Activated CD4-positive, alpha-beta T cell treated with anti-CD3 and anti-CD28 coated beads, Interleukin-2, amount 10 ng/mL, durations not matched to agents 24 days and 14 days (primary cell): Measurements from ENCODE around the gene MIPEP. TPM values are rescaled to one million over a fixed set of nuclear protein-coding genes. Genes with fewer than 3 reads are reported as not detected.

ENCODE experiments used
- DNase-seq: peaks from one replicate; pipeline ENCODE4 v3.0.0; 2022
- H3K27ac Mint-ChIP-seq: one replicate; pipeline ENCODE4 v1.8.0; 2022; ENCODE audit warnings: mild to moderate bottlenecking, mixed read lengths
- H3K27me3 Mint-ChIP-seq: one replicate; pipeline ENCODE4 v1.8.0; 2022; ENCODE audit warnings: mixed read lengths
- H3K36me3 Mint-ChIP-seq: one replicate; pipeline ENCODE4 v1.8.0; 2022; ENCODE audit warnings: low read depth, mild to moderate bottlenecking, mixed read lengths
- H3K4me1 Mint-ChIP-seq: one replicate; pipeline ENCODE4 v1.8.0; 2021; ENCODE audit warnings: mixed read lengths
- H3K4me3 Mint-ChIP-seq: one replicate; pipeline ENCODE4 v1.8.0; 2022; ENCODE audit warnings: mild to moderate bottlenecking, moderate library complexity, mixed read lengths
- H3K9me3 Mint-ChIP-seq: one replicate; pipeline ENCODE4 v1.8.0; 2021; ENCODE audit warnings: mixed read lengths
- intact Hi-C: fragments of 100-400 bp; cut with micrococcal nuclease; formaldehyde crosslinking; loops from one replicate; pipeline ENCODE4 v1.15.1; 2023
- total RNA-seq: library from RNA; stranded (reverse); gene quantifications from 2 replicates; pipeline ENCODE4 v1.2.3, GENCODE V29; 2022

MIPEP gene
- total RNA-seq, 1 donor from 2014 or later = 10.9 TPM

- H3K36me3 Mint-ChIP-seq = peaks cover 9% of the 10 kb centered on the region
These were observed 64.0 kb downstream of the MIPEP start for GRCh38 chr13:23825179-23825578.

GRCh38 chr13:23824371-23824770 is 64.8 kb downstream of the MIPEP start:
- Mint-ChIP-seq H3K36me3 (peaks cover 9% of the 10 kb centered on the region), H3K9me3 (peaks cover 3% of the 10 kb centered on the region), H3K27me3 (no peaks in the 10 kb centered on the region), H3K4me3 (no peak overlapping the region), H3K4me1 (no peaks in the 10 kb centered on the region), H3K27ac (no peak overlapping the region)
- DNase-seq = no peak
- intact Hi-C loops = no loop called here

More at GRCh38 chr13:23825179-23825578, 64.0 kb downstream of the MIPEP start:
- Mint-ChIP-seq H3K4me3 (no peak overlapping the region), H3K27ac (no peak overlapping the region), H3K9me3 (peaks cover 3% of the 10 kb centered on the region), H3K27me3 (no peaks in the 10 kb centered on the region), H3K4me1 (no peaks in the 10 kb centered on the region)
- intact Hi-C loops = no loop called here
- DNase-seq = no peak

DNA sequence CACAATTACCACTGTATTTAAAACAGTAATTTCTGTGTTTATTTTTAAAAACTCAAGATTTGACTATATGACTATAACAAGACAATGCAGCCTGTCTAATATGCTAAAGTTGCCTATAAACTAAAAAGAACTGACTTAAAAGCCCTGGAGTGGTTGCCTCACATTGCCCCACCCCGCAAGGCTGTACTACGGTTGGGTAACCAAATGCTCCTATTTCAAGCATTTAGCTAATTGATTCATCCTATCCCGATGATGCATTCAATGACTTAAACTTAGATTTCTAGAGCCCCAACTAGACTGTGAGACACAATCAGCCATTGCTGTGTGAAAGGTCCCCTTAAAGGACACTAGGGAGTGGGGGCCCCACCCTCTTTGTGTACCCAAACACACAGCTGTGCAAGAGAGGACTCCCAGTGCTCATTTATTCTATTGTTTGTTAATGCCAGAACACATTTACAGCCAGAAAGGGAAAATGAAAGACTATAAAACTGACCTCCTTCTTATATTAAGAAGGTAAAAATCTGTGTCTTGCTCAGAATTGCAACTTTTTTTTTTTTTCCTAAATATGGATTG is 66.9 kb downstream of the MIPEP start:
- no peak overlapping the region for H3K27ac Mint-ChIP-seq
- peaks cover 9% of the 10 kb centered on the region for H3K36me3 Mint-ChIP-seq
- intact Hi-C loops = no loop called here
- peaks cover 3% of the 10 kb centered on the region for H3K9me3 Mint-ChIP-seq
- DNase-seq = no peak
- H3K27me3 Mint-ChIP-seq = no peaks in the 10 kb centered on the region
- no peak overlapping the region for H3K4me3 Mint-ChIP-seq
- no peaks in the 10 kb centered on the region for H3K4me1 Mint-ChIP-seq

- intact Hi-C loops = no loop called here
- Mint-ChIP-seq H3K27ac (no peak overlapping the region), H3K9me3 (peaks cover 1% of the 10 kb centered on the region), H3K36me3 (peaks cover 7% of the 10 kb centered on the region), H3K27me3 (no peaks in the 10 kb centered on the region), H3K4me3 (no peak overlapping the region), H3K4me1 (no peaks in the 10 kb centered on the region)
- no peak for DNase-seq
These were observed 68.7 kb downstream of the MIPEP start for GRCh38 chr13:23820530-23820929.

GRCh38 chr13:23817830-23818229 is 71.4 kb downstream of the MIPEP start:
- Mint-ChIP-seq H3K4me3 (no peak overlapping the region), H3K4me1 (no peaks in the 10 kb centered on the region)
- intact Hi-C loops = no loop called here

DNA sequence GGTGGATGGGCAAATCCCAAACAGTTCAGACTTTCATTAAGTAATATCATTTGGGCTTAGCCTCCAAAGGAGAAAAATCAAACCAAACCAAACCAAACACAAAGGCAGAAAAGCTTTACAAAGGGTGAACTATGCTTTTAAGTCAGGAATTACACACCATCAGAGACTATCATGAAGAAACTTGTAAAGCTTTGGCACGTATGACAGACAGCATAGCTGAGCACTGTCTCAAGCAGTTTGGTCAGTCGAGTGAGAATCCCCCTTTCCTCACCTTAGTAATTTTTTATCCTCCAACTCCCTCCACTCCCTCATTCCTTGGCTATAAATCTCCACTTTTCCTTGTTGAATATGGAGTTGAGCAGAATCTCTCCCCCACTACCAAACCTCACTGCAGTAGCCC is 72.1 kb downstream of the MIPEP start:
- H3K36me3 Mint-ChIP-seq = no peaks in the 10 kb centered on the region
- no peak overlapping the region for H3K27ac Mint-ChIP-seq
- no peak for DNase-seq
- H3K27me3 Mint-ChIP-seq = no peaks in the 10 kb centered on the region
- H3K4me1 Mint-ChIP-seq = no peaks in the 10 kb centered on the region
- no peak overlapping the region for H3K4me3 Mint-ChIP-seq
- H3K9me3 Mint-ChIP-seq = no peaks in the 10 kb centered on the region
- intact Hi-C loops = no loop called here

More at GRCh38 chr13:23817830-23818229, 71.4 kb downstream of the MIPEP start:
- no peak for DNase-seq
- H3K27ac Mint-ChIP-seq = no peak overlapping the region
- peaks cover under 1% of the 10 kb centered on the region for H3K36me3 Mint-ChIP-seq
- no peaks in the 10 kb centered on the region for H3K27me3 Mint-ChIP-seq
- H3K9me3 Mint-ChIP-seq = no peaks in the 10 kb centered on the region

GRCh38 chr13:23813635-23814034 is 75.6 kb downstream of the MIPEP start:
- intact Hi-C loops = no loop called here
- Mint-ChIP-seq H3K4me1 (no peaks in the 10 kb centered on the region), H3K36me3 (no peaks in the 10 kb centered on the region), H3K27ac (no peak overlapping the region), H3K4me3 (no peak overlapping the region), H3K9me3 (no peaks in the 10 kb centered on the region), H3K27me3 (no peaks in the 10 kb centered on the region)
- DNase-seq = no peak

DNA sequence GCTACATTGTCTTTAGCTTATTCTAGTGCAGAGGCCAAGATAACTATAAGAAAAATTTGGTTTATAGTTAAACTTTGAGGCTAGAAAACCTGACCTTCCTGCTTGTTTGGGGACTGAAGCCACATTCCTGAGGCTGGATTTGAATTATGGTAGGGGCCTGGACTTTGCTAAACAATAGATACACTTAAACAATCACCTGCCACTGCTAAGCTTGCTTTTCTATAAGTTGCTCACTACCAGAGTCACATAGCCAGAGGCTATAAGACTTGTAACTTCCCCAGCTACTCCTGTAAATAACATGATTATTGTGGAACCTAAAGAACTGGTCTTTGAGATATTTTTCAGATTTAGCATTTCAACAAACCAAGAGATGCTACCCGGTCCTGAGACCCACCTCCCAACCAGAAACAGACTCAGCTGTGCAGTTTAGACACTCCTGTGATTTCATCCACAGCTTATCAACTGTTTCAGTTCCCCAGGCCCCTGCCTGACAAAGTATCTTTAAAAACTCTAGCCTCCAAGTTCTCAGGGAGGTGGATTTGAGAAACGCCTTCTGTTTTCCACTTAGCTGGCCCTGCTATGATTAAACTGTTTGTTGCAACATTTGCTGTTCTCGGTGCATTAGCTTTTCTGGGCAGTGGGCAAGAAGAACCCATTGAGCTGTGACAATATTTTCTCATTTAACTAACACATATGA is 77.7 kb downstream of the MIPEP start:
- H3K4me1 Mint-ChIP-seq = no peaks in the 10 kb centered on the region
- H3K4me3 Mint-ChIP-seq = no peak overlapping the region
- no peaks in the 10 kb centered on the region for H3K36me3 Mint-ChIP-seq
- intact Hi-C loops = no loop called here
- DNase-seq = no peak
- no peaks in the 10 kb centered on the region for H3K9me3 Mint-ChIP-seq
- no peak overlapping the region for H3K27ac Mint-ChIP-seq
- no peaks in the 10 kb centered on the region for H3K27me3 Mint-ChIP-seq

- Mint-ChIP-seq H3K4me1 (no peaks in the 10 kb centered on the region), H3K4me3 (no peak overlapping the region), H3K27me3 (no peaks in the 10 kb centered on the region), H3K27ac (no peak overlapping the region), H3K36me3 (no peaks in the 10 kb centered on the region), H3K9me3 (no peaks in the 10 kb centered on the region)
- no peak for DNase-seq
- intact Hi-C loops = no loop called here
These were observed 78.4 kb downstream of the MIPEP start for GRCh38 chr13:23810685-23811240.

- Mint-ChIP-seq H3K4me3 (no peak overlapping the region), H3K27me3 (no peaks in the 10 kb centered on the region), H3K27ac (no peak overlapping the region), H3K9me3 (no peaks in the 10 kb centered on the region), H3K36me3 (peaks cover 2% of the 10 kb centered on the region), H3K4me1 (no peaks in the 10 kb centered on the region)
- intact Hi-C loops = no loop called here
- DNase-seq = no peak
These were observed 80.4 kb downstream of the MIPEP start for GRCh38 chr13:23808803-23809202.

- no peak for DNase-seq
- Mint-ChIP-seq H3K27ac (no peak overlapping the region), H3K9me3 (no peaks in the 10 kb centered on the region), H3K4me1 (no peaks in the 10 kb centered on the region), H3K27me3 (no peaks in the 10 kb centered on the region), H3K36me3 (peaks cover 2% of the 10 kb centered on the region), H3K4me3 (no peak overlapping the region)
- intact Hi-C loops = no loop called here
These were observed 82.2 kb downstream of the MIPEP start for GRCh38 chr13:23806874-23807526.

- Mint-ChIP-seq H3K4me1 (no peaks in the 10 kb centered on the region), H3K4me3 (no peak overlapping the region), H3K9me3 (no peaks in the 10 kb centered on the region), H3K27ac (no peak overlapping the region), H3K36me3 (peaks cover 2% of the 10 kb centered on the region), H3K27me3 (no peaks in the 10 kb centered on the region)
- intact Hi-C loops = no loop called here
- no peak for DNase-seq
These were observed 83.4 kb downstream of the MIPEP start for GRCh38 chr13:23805821-23806220.

DNA sequence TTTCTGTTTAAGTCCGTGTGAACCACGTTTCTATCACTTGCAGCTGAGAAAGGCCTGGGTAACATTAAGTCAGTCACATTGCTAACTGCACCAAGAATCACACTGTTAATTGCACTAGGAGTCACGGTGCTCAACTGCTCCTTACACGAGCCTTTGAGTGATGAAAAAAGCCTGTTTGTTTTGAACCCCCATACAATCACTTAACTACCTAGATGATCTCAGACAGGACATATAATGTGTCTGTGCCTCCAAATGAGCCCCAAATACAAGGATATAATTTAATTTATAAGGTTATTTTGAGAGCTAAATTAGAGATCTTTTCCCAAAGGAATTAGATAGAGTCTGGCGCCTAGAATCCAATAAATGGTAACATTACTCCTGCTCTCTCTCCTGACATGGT is 84.1 kb downstream of the MIPEP start:
- intact Hi-C loops = no loop called here
- Mint-ChIP-seq H3K4me3 (no peak overlapping the region), H3K27ac (no peak overlapping the region), H3K4me1 (no peaks in the 10 kb centered on the region), H3K36me3 (peaks cover 2% of the 10 kb centered on the region), H3K9me3 (no peaks in the 10 kb centered on the region), H3K27me3 (no peaks in the 10 kb centered on the region)
- no peak for DNase-seq

DNA sequence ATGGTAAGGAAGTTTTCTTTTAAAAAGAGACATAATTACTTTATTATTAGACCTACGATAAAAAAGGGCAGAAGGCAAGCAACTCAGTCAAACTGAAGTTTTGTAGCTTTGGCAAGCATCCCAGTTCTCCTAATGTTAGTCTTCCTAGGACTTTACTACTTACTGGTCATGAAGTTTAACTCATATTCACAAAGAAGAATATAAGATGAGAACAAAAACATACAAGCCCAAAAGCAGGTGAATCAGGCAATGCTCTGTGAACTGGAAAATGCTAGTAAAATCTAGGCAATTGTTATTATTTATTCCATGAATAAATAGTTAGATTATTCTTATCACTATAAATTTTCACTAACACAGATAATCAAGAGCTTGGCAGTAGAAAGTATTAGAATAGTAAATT is 85.0 kb downstream of the MIPEP start:
- no peak overlapping the region for H3K4me3 Mint-ChIP-seq
- no peaks in the 10 kb centered on the region for H3K9me3 Mint-ChIP-seq
- no peak for DNase-seq
- H3K27ac Mint-ChIP-seq = no peak overlapping the region
- intact Hi-C loops = no loop called here
- H3K4me1 Mint-ChIP-seq = peaks cover 2% of the 10 kb centered on the region
- no peaks in the 10 kb centered on the region for H3K27me3 Mint-ChIP-seq
- H3K36me3 Mint-ChIP-seq = peaks cover 2% of the 10 kb centered on the region
